HCT116 (cell line): ENCODE results near the gene MINDY4. TPM values are rescaled to one million over a fixed set of nuclear protein-coding genes. Genes with fewer than 3 reads are reported as not detected.

Experiments used
- ATAC-seq: fragments of 200-7000 bp; cut with Tn5 transposase; 2 replicates; pipeline ENCODE4 v1.9.1; 2020; ENCODE audit warnings: mild to moderate bottlenecking, moderate library complexity
- BruUV-seq: library from RNA; stranded (reverse); fragments of 400-500 nt; replicated peaks from 2 replicates; lab custom pipeline; 2021; lab: Mats Ljungman, UMichigan
- CTCF ChIA-PET: fragments of 300-600 bp; sonication (Branson Sonifier 250); formaldehyde crosslinking; loops from one replicate; lab custom pipeline; 2021; ENCODE audit warnings: antibody characterized with exemption; lab: Charles Lee
- POLR2A ChIA-PET: fragments of 300-600, 350-600 bp; sonication (Branson Sonifier 250); formaldehyde crosslinking; loops from one replicate; lab custom pipeline; 2021; ENCODE audit warnings: antibody characterized with exemption; lab: Charles Lee
- RAD21 ChIA-PET, 2 experiments: fragments of 300-600 bp; sonication (Branson Sonifier 250); formaldehyde crosslinking; loops; one replicate each; lab custom pipeline; 2023; ENCODE audit warnings: low total read pairs in 2 of 2; ENCODE audit not compliant: uncharacterized antibody in 2 of 2, unreplicated experiment in 2 of 2, low non-redundant PET in 1 of 2; lab: Charles Lee
- DNase-seq: peaks from one replicate; pipeline ENCODE4 v3.0.0-alpha.2; 2010; ENCODE audit warnings: low read depth, low spot score
- H2AFZ ChIP-seq: fragments of 200-600 bp; shearing (Covaris generic), sonication (generic); 2 replicates; pipeline ENCODE4 v1.6.1; 2017; ENCODE audit warnings: low read depth, mixed run types, mixed read lengths, antibody characterized with exemption, low read length; ENCODE audit not compliant: poor library complexity, severe bottlenecking
- H3K27ac ChIP-seq: 2 replicates; pipeline ENCODE4 v1.5.1; 2012; ENCODE audit warnings: low read depth, low read length
- H3K27me3 ChIP-seq: fragments of 200-600 bp; sonication (generic); 2 replicates; pipeline ENCODE4 v1.6.1; 2016; ENCODE audit warnings: mixed run types, low read length, mixed read lengths; ENCODE audit not compliant: insufficient read depth
- H3K36me3 ChIP-seq, 2 experiments: fragments of 200-500 bp in 1 of 2; fragments of 200-600 bp in 1 of 2; sonication (Bioruptor generic) in 1 of 2; sonication (generic) in 1 of 2; 2 replicates each; pipeline versions ENCODE4 v1.5.1 to v1.6.1; 2014 to 2016; ENCODE audit warnings: low read length in 2 of 2, inconsistent platforms in 1 of 2, mixed read lengths in 1 of 2, mixed run types in 1 of 2; ENCODE audit not compliant: insufficient read depth in 2 of 2, control insufficient read depth in 1 of 2
- H3K4me1 ChIP-seq, 2 experiments: fragments of 200-600 bp in 1 of 2; sonication (generic) in 1 of 2; 2 replicates each; pipeline versions ENCODE4 v1.5.1 to v1.6.1; 2012 to 2017; ENCODE audit warnings: low read length in 2 of 2, inconsistent platforms in 1 of 2, mild to moderate bottlenecking in 1 of 2, mixed read lengths in 1 of 2, mixed run types in 1 of 2, moderate library complexity in 1 of 2; ENCODE audit not compliant: insufficient read depth in 2 of 2, control insufficient read depth in 1 of 2
- H3K4me2 ChIP-seq: fragments of 200-600 bp; sonication (generic); 2 replicates; pipeline ENCODE4 v1.6.1; 2017; ENCODE audit warnings: mixed run types, low read length, mixed read lengths
- H3K4me3 ChIP-seq, 2 experiments: fragments of 200-600 bp in 1 of 2; sonication (generic) in 1 of 2; replicated peaks in 1 of 2; 2 replicates each; pipeline ENCODE4 v1.5.1; 2011 to 2016; ENCODE audit warnings: low read length in 2 of 2, control low read depth in 1 of 2, low read depth in 1 of 2, mild to moderate bottlenecking in 1 of 2, mixed read lengths in 1 of 2, mixed run types in 1 of 2
- H3K79me2 ChIP-seq: fragments of 200-600 bp; sonication (generic); 2 replicates; pipeline ENCODE4 v1.6.1; 2017; ENCODE audit warnings: mild to moderate bottlenecking, mixed run types, low read length, moderate library complexity, mixed read lengths; ENCODE audit not compliant: insufficient read depth
- H3K9ac ChIP-seq: fragments of 200-600 bp; sonication (generic); 2 replicates; pipeline ENCODE4 v1.6.1; 2016; ENCODE audit warnings: low read length, mixed read lengths
- H3K9me2 ChIP-seq: fragments of 200-600 bp; sonication (generic), shearing (Covaris generic); 2 replicates; pipeline ENCODE4 v1.6.1; 2017; ENCODE audit warnings: mixed run types, mild to moderate bottlenecking, moderate library complexity; ENCODE audit not compliant: insufficient read depth
- H3K9me3 ChIP-seq, 2 experiments: fragments of 200-500 bp in 1 of 2; fragments of 200-600 bp in 1 of 2; sonication (Bioruptor generic) in 1 of 2; sonication (generic) in 1 of 2; 2 replicates each; pipeline ENCODE4 v1.6.1; 2014 to 2017; ENCODE audit warnings: low read length in 2 of 2, mixed read lengths in 2 of 2, inconsistent platforms in 1 of 2, low read depth in 1 of 2, mild to moderate bottlenecking in 1 of 2, mixed run types in 1 of 2, moderate library complexity in 1 of 2; ENCODE audit not compliant: control insufficient read depth in 1 of 2, insufficient read depth in 1 of 2
- H4K20me1 ChIP-seq: fragments of 200-600 bp; sonication (generic), shearing (Covaris generic); 2 replicates; pipeline ENCODE4 v1.6.1; 2017; ENCODE audit warnings: mixed run types, mild to moderate bottlenecking, moderate library complexity; ENCODE audit not compliant: insufficient read depth
- CBX3 ChIP-seq: IDR thresholded peaks from 2 replicates; pipeline ENCODE4 v1.6.1; 2012; ENCODE audit warnings: low read depth
- CTCF ChIP-seq, 3 experiments: fragments of 200-600 bp in 1 of 3; sonication (generic) in 1 of 3; IDR thresholded peaks in 2 of 3; conservative IDR thresholded peaks in 1 of 3; 2 replicates each; pipeline ENCODE4 v1.5.1; 2012 to 2017; ENCODE audit warnings: low read depth in 2 of 3, low read length in 2 of 3, antibody characterized with exemption in 1 of 3, borderline replicate concordance in 1 of 3, control low read depth in 1 of 3, mild to moderate bottlenecking in 1 of 3, mixed read lengths in 1 of 3, mixed run types in 1 of 3, moderate library complexity in 1 of 3; ENCODE audit not compliant: insufficient read depth in 1 of 3
- EGR1 ChIP-seq: IDR thresholded peaks from 2 replicates; pipeline ENCODE4 v1.6.1; 2012; ENCODE audit warnings: low read depth
- EZH2 ChIP-seq: fragments of 200-600 bp; sonication (generic); IDR thresholded peaks from 2 replicates; pipeline ENCODE4 v1.6.1; 2017; ENCODE audit warnings: antibody characterized with exemption, mixed run types
- FOSL1 ChIP-seq: IDR thresholded peaks from 2 replicates; pipeline ENCODE4 v1.6.1; 2012; ENCODE audit warnings: low read depth
- POLR2AphosphoS5 ChIP-seq: IDR thresholded peaks from 2 replicates; pipeline ENCODE4 v1.6.1; 2011; ENCODE audit warnings: mild to moderate bottlenecking, low read depth, low read length, moderate library complexity
- RAD21 ChIP-seq: IDR thresholded peaks from 2 replicates; pipeline ENCODE4 v1.6.1; 2012; ENCODE audit warnings: low read depth, mild to moderate bottlenecking
- SRF ChIP-seq: IDR thresholded peaks from 2 replicates; pipeline ENCODE4 v1.6.1; 2012; ENCODE audit warnings: low read depth
- YY1 ChIP-seq: IDR thresholded peaks from 2 replicates; pipeline ENCODE4 v1.6.1; 2011; ENCODE audit warnings: low read length, low read depth, moderate library complexity, mild to moderate bottlenecking; ENCODE audit not compliant: insufficient replicate concordance; ENCODE audit errors: extremely low read depth
- ZBTB33 ChIP-seq: IDR thresholded peaks from 2 replicates; pipeline ENCODE4 v1.6.1; 2011; ENCODE audit warnings: mild to moderate bottlenecking, low read length, moderate library complexity; ENCODE audit not compliant: insufficient replicate concordance; ENCODE audit errors: extremely low read depth
- intact Hi-C: fragments of 100-400 bp; cut with micrococcal nuclease; formaldehyde crosslinking; loops from 2 replicates; pipeline ENCODE4 v1.10.0; 2022
- total RNA-seq: library from RNA; stranded (reverse); gene quantifications from one replicate; pipeline ENCODE4 v1.2.1, GENCODE V29; 2021; ENCODE audit not compliant: unreplicated experiment
- TF ChIP-seq, protein P1 (sequence below): IDR thresholded peaks from 2 replicates; pipeline ENCODE4 v1.6.1; 2012

Gene MINDY4
- total RNA-seq, 1 experiment from 2014 or later, result 6.1 TPM

- H3K9me3 ChIP-seq, result no peaks in the 10 kb centered on the region
- ATAC-seq, result no peak
- intact Hi-C loops, result no loop called here
- RAD21 ChIA-PET, result no interaction called here
- BruUV-seq, result no TSS peak
- TF ChIP-seq CBX3 (no peak), YY1 (no peak), EGR1 (no peak), EZH2 (no peak), SRF (no peak), FOSL1 (no peak)
- TF ChIP-seq, all 23 proteins: peak for 0
- Histone ChIP-seq H3K4me1 (no peaks in the 10 kb centered on the region), H3K36me3 (no peaks in the 10 kb centered on the region), H3K27me3 (peaks cover 4% of the 10 kb centered on the region; the same call in 1 of the 2 replicates), H3K4me3 (no peak overlapping the region), H3K27ac (no peak overlapping the region), H3K4me2 (no peak overlapping the region), H2AFZ (no peak overlapping the region), H3K9me2 (no peaks in the 10 kb centered on the region), H3K79me2 (no peaks in the 10 kb centered on the region), H4K20me1 (no peaks in the 10 kb centered on the region), H3K9ac (no peak overlapping the region)
- no peak for DNase-seq
- CTCF ChIA-PET, result no interaction called here
- POLR2A ChIA-PET, result no interaction called here
Observed at GRCh38 chr7:30723776-30724175, 47.4 kb upstream of the MINDY4 start.

GRCh38 chr7:30726296-30727006 is 44.8 kb upstream of the MINDY4 start:
- Histone ChIP-seq H3K9ac (no peak overlapping the region), H3K36me3 (no peaks in the 10 kb centered on the region), H3K27me3 (peaks cover 6% of the 10 kb centered on the region; the same call in 1 of the 2 replicates), H4K20me1 (no peaks in the 10 kb centered on the region), H3K79me2 (no peaks in the 10 kb centered on the region), H3K4me1 (no peaks in the 10 kb centered on the region), H2AFZ (no peak overlapping the region), H3K27ac (no peak overlapping the region), H3K9me2 (no peaks in the 10 kb centered on the region), H3K4me3 (no peak overlapping the region), H3K4me2 (no peak overlapping the region), H3K9me3 (no peaks in the 10 kb centered on the region)
- no peak for DNase-seq
- no TSS peak for BruUV-seq
- RAD21 ChIA-PET, result interaction anchor here in 1 of 2 experiments (0.7 kb wide), 1 partner anchor 476 kb away, joined by 3 read pairs; no protein-coding TSS in a partner anchor
- intact Hi-C loops, result no loop called here
- ATAC-seq, result no peak
- POLR2A ChIA-PET, result no interaction called here
- CTCF ChIA-PET, result no interaction called here
- TF ChIP-seq, protein P1, sequence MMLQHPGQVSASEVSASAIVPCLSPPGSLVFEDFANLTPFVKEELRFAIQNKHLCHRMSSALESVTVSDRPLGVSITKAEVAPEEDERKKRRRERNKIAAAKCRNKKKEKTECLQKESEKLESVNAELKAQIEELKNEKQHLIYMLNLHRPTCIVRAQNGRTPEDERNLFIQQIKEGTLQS, result no peak
- TF ChIP-seq POLR2AphosphoS5, result no peak
- no peak for TF ChIP-seq RAD21
- TF ChIP-seq EZH2, result no peak
- TF ChIP-seq ZBTB33, result no peak
- TF ChIP-seq CTCF (IDR thresholded peaks at IDR 0.05 in 2 of 3, conservative IDR thresholded peaks at IDR 0.05 in 1 of 3; ENCODE audit: borderline replicate concordance in 1 of 3, insufficient read depth in 1 of 3, low read depth in 2 of 3, low read length in 2 of 3), result no peak
